Mesenchymal stem cell (in vitro differentiated cells and primary cell): ENCODE data around the gene TRAF3IP1.

Experiments used
- DNase-seq: peaks from one replicate; pipeline ENCODE4 v3.0.0-alpha.2; 2013
- H2AFZ ChIP-seq: one replicate; pipeline ENCODE4 v1.6.1; 2013; ENCODE audit warnings: low read depth, mild to moderate bottlenecking, control low read depth, inconsistent platforms, low read length, moderate library complexity
- H2AK5ac ChIP-seq: 2 replicates; pipeline ENCODE4 v1.6.1; 2013; ENCODE audit warnings: low read length, moderate library complexity, mild to moderate bottlenecking, inconsistent platforms; ENCODE audit not compliant: severe bottlenecking
- H2BK120ac ChIP-seq: one replicate; pipeline ENCODE4 v1.6.1; 2013; ENCODE audit warnings: low read depth, mild to moderate bottlenecking, inconsistent platforms, low read length, moderate library complexity
- H2BK12ac ChIP-seq, 2 experiments: one replicate each; pipeline ENCODE4 v1.6.1; 2013; ENCODE audit warnings: inconsistent platforms in 2 of 2, low read length in 2 of 2, mild to moderate bottlenecking in 2 of 2, moderate library complexity in 2 of 2, control low read depth in 1 of 2
- H2BK15ac ChIP-seq: one replicate; pipeline ENCODE4 v1.6.1; 2013; ENCODE audit warnings: mild to moderate bottlenecking, low read depth, inconsistent platforms; ENCODE audit not compliant: poor library complexity, severe bottlenecking
- H2BK5ac ChIP-seq: 2 replicates; pipeline ENCODE4 v1.6.1; 2013; ENCODE audit warnings: low read depth, mild to moderate bottlenecking, low read length, control low read depth, inconsistent platforms; ENCODE audit not compliant: poor library complexity, severe bottlenecking
- H3K14ac ChIP-seq, 2 experiments: one replicate each; pipeline ENCODE4 v1.6.1; 2013; ENCODE audit warnings: inconsistent platforms in 2 of 2, low read length in 2 of 2, control low read depth in 1 of 2, mild to moderate bottlenecking in 1 of 2, moderate library complexity in 1 of 2
- H3K18ac ChIP-seq, 2 experiments: one replicate each; pipeline ENCODE4 v1.6.1; 2013; ENCODE audit warnings: inconsistent platforms in 2 of 2, low read length in 2 of 2, control low read depth in 1 of 2, low read depth in 1 of 2, mild to moderate bottlenecking in 1 of 2
- H3K23ac ChIP-seq, 2 experiments: one replicate each; pipeline ENCODE4 v1.6.1; 2013; ENCODE audit warnings: inconsistent platforms in 2 of 2, low read length in 2 of 2, mild to moderate bottlenecking in 2 of 2, moderate library complexity in 2 of 2, control low read depth in 1 of 2
- H3K27ac ChIP-seq: 2 replicates; pipeline ENCODE4 v1.5.1; 2013; ENCODE audit warnings: mild to moderate bottlenecking, moderate library complexity, low read length, control low read depth, inconsistent platforms; ENCODE audit not compliant: poor library complexity, severe bottlenecking
- H3K27me3 ChIP-seq, 2 experiments: 2 replicates each; pipeline versions ENCODE4 v1.6.1 to v1.7.0; 2013; ENCODE audit warnings: low read length in 2 of 2, mild to moderate bottlenecking in 2 of 2, moderate library complexity in 2 of 2, control low read depth in 1 of 2, inconsistent platforms in 1 of 2; ENCODE audit not compliant: control insufficient read depth in 1 of 2, insufficient read depth in 1 of 2
- H3K36me3 ChIP-seq, 2 experiments: 2 replicates each; pipeline versions ENCODE4 v1.6.1 to v1.7.0; 2013; ENCODE audit warnings: low read length in 2 of 2, control low read depth in 1 of 2, inconsistent platforms in 1 of 2, low read depth in 1 of 2, mild to moderate bottlenecking in 1 of 2; ENCODE audit not compliant: insufficient read depth in 2 of 2, control insufficient read depth in 1 of 2
- H3K4ac ChIP-seq, 2 experiments: one replicate each; pipeline ENCODE4 v1.6.1; 2013; ENCODE audit warnings: inconsistent platforms in 2 of 2, low read length in 2 of 2, mild to moderate bottlenecking in 2 of 2, moderate library complexity in 2 of 2, control low read depth in 1 of 2, low read depth in 1 of 2
- H3K4me1 ChIP-seq: 2 replicates; pipeline ENCODE4 v1.6.1; 2013; ENCODE audit warnings: low read depth, low read length, control low read depth; ENCODE audit not compliant: control insufficient read depth, insufficient read depth
- H3K4me2 ChIP-seq: 2 replicates; pipeline ENCODE4 v1.6.1; 2013; ENCODE audit warnings: low read length, mild to moderate bottlenecking, inconsistent platforms; ENCODE audit not compliant: poor library complexity, severe bottlenecking
- H3K4me3 ChIP-seq, 2 experiments: 2 replicates each; pipeline versions ENCODE4 v1.5.1 to v1.7.0; 2013; ENCODE audit warnings: low read length in 2 of 2, mild to moderate bottlenecking in 2 of 2, control low read depth in 1 of 2, low read depth in 1 of 2; ENCODE audit not compliant: insufficient read depth in 1 of 2
- H3K79me1 ChIP-seq: replicated peaks from 2 replicates; pipeline ENCODE4 v1.6.1; 2013; ENCODE audit warnings: mild to moderate bottlenecking, control low read depth, low read length, inconsistent platforms; ENCODE audit not compliant: poor library complexity, severe bottlenecking
- H3K9ac ChIP-seq: 2 replicates; pipeline ENCODE4 v1.7.0; 2013; ENCODE audit warnings: mild to moderate bottlenecking, low read length, moderate library complexity
- H3K9me3 ChIP-seq: 2 replicates; pipeline ENCODE4 v1.7.0; 2013; ENCODE audit warnings: mild to moderate bottlenecking, low read length; ENCODE audit not compliant: control insufficient read depth
- H4K8ac ChIP-seq: one replicate; pipeline ENCODE4 v1.6.1; 2013; ENCODE audit warnings: inconsistent platforms, mild to moderate bottlenecking, low read length, moderate library complexity
- H4K91ac ChIP-seq: one replicate; pipeline ENCODE4 v1.6.1; 2013; ENCODE audit warnings: mild to moderate bottlenecking, low read length, inconsistent platforms
- WGBS: methylation state at CpG from one replicate; pipeline ENCODE4 v1.1.7; 2013; ENCODE audit warnings: mixed read lengths; 5-methylcytosine and 5-hydroxymethylcytosine counted together

TRAF3IP1 gene

DNA sequence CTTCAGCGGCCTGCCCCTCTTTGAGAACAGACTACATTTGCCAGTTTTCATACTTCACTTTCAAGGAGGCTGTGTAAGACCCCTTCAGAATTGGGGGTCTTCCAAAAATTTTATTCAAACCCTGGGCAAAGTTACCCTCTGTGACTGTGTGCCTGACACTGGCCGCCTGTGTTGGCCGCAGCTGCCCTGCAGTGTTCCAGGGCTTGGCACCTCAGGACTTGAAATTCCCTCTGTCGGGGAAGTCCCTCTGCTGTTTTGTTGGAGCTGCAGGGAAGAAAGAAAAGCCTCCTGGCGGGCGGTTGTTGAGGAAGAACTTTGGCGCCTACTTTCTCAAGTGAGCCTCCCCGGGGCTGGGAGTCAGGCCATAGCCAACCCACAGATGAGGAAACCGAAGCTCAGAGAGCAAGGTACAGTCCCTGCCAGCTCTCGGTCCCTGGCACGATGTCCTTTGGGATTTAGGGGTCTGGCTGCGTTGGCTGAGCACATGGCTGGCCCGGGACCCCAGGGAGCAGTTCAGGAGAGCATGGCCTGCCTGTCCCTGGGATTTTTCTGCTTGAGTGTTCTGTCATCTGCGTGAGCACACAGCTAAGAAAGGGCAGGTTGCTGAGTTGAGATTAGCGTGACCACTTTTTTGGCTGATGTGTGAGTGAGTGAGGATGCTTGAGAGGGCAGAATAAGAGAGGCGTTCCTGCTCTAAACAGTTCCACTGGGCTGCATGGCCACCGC is 88.5 kb downstream of the TRAF3IP1 start:
- no peaks in the 10 kb centered on the region for H3K9me3 ChIP-seq
- no peak overlapping the region for H3K27ac ChIP-seq
- no peak overlapping the region for H3K4me3 ChIP-seq
- H2AFZ ChIP-seq = no peak overlapping the region
- no peak overlapping the region for H4K8ac ChIP-seq
- H4K91ac ChIP-seq = no peak overlapping the region
- H2BK15ac ChIP-seq = no peak overlapping the region
- no peak overlapping the region for H3K9ac ChIP-seq
- DNase-seq = no peak
- peaks cover 2% of the 10 kb centered on the region for H3K79me1 ChIP-seq
- H3K18ac ChIP-seq = no peak overlapping the region
- no peak overlapping the region for H2BK5ac ChIP-seq
- peaks cover 8% of the 10 kb centered on the region for H3K4me1 ChIP-seq
- no peak overlapping the region for H3K4ac ChIP-seq
- H3K36me3 ChIP-seq = peaks cover 7 to 37% of the 10 kb centered on the region in 2 experiments
- no peaks in the 10 kb centered on the region for H3K27me3 ChIP-seq
- H2AK5ac ChIP-seq = no peak overlapping the region
- H2BK120ac ChIP-seq = no peak overlapping the region
- H3K4me2 ChIP-seq = no peak overlapping the region
- H2BK12ac ChIP-seq = no peak overlapping the region
- no peak overlapping the region for H3K14ac ChIP-seq
- 90% methylated on average over 17 of the region's 17 CpGs for WGBS
- no peak overlapping the region for H3K23ac ChIP-seq

DNA sequence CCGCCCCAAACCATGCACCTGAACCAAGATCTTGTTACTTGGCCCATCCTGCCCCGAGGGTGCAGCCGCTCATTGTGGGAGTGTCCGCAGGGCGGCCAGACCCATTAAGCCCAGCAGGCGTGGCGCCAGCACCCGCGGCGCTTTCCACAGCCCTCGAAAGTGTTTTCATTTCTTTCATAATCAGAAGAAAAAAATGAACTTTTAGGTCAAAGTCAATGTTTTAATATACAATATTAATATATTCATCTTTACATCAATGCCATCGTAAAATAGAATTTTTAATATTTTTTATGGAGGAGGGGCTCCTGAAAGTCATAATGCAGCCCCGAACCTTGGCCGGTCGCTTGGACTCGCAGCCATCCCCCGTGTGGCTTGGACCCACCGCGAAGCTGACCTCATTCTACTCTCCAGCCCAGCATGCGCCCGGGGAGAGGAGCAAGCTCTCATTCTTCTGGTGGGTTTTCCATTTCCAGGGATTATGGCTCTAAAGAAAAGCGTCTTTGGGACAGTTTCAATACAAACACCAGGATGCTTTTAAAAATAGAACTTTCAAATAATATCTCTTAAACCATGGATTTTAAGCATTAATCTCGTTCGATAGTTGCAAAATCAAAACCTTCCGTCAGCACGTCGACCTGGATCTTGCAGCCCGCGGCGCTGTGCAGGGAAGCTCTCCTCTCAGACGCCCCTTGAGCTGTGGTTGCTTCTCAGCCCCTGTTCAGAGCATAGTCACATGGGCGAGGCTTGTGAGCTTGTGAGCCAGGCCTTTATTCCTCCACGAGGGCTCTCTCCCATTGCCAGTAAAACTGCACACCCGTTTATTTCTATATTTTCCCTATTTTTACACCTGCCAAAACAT is 89.3 kb downstream of the TRAF3IP1 start:
- no peak for DNase-seq
- no peak overlapping the region for H2BK120ac ChIP-seq
- no peak overlapping the region for H2BK15ac ChIP-seq
- no peak overlapping the region for H3K4ac ChIP-seq
- H2BK5ac ChIP-seq = no peak overlapping the region
- no peak overlapping the region for H2AK5ac ChIP-seq
- no peaks in the 10 kb centered on the region for H3K9me3 ChIP-seq
- no peak overlapping the region for H3K14ac ChIP-seq
- H4K8ac ChIP-seq = no peak overlapping the region
- peaks cover 10% of the 10 kb centered on the region for H3K4me1 ChIP-seq
- H4K91ac ChIP-seq = no peak overlapping the region
- H2BK12ac ChIP-seq = no peak overlapping the region
- H3K27me3 ChIP-seq = no peaks in the 10 kb centered on the region
- 97% methylated on average over 25 of the region's 34 CpGs for WGBS
- no peak overlapping the region for H3K4me3 ChIP-seq
- no peak overlapping the region for H3K23ac ChIP-seq
- no peak overlapping the region for H3K9ac ChIP-seq
- H3K36me3 ChIP-seq = peaks cover 3 to 35% of the 10 kb centered on the region in 2 experiments
- no peak overlapping the region for H3K18ac ChIP-seq
- H3K4me2 ChIP-seq = no peak overlapping the region
- no peak overlapping the region for H3K27ac ChIP-seq
- H3K79me1 ChIP-seq = peaks cover under 1% of the 10 kb centered on the region
- no peak overlapping the region for H2AFZ ChIP-seq

DNA sequence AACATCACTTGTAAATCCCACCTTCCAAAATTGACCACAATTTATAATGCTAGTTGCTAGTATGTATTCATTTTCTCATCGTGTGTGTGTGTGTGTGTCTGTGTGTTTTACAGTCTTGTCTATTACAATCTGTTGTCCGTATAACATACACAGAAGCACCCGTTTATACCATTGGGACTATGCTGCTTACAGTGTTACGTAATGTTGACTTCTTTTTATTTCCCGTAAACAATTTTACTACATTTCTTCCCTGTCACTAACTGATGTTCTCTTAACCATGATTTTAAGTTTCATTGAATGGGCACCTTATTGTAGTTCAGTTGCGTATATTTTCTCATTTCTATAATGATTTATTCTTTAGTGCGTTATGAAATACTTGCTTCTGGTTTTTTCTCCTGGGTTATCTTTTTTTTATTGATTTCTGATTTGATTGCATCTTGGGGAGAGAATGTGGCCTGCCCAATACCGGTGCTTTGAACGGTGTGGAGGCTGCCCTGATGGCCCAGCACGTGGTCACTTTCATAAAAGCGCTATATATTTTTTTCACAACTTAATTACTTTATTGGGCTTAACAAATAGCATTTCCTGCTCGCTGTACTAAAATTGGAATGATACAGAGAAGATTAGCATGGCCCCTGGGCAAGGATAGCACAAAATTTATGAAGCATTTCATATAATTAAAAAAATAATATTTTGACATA is 91.9 kb downstream of the TRAF3IP1 start:
- H2BK12ac ChIP-seq = no peak overlapping the region
- H3K18ac ChIP-seq = no peak overlapping the region
- no peak overlapping the region for H2BK5ac ChIP-seq
- no peak overlapping the region for H3K9ac ChIP-seq
- no peaks in the 10 kb centered on the region for H3K27me3 ChIP-seq
- H4K91ac ChIP-seq = no peak overlapping the region
- DNase-seq = no peak
- H2BK15ac ChIP-seq = no peak overlapping the region
- no peak overlapping the region for H2AFZ ChIP-seq
- H3K9me3 ChIP-seq = peaks cover 6% of the 10 kb centered on the region
- no peak overlapping the region for H3K14ac ChIP-seq
- no peak overlapping the region for H3K23ac ChIP-seq
- 90% methylated on average over 8 of the region's 12 CpGs for WGBS
- peaks cover 3 to 25% of the 10 kb centered on the region in 2 experiments for H3K36me3 ChIP-seq
- H3K27ac ChIP-seq = no peak overlapping the region
- H2AK5ac ChIP-seq = no peak overlapping the region
- H3K79me1 ChIP-seq = no peaks in the 10 kb centered on the region
- H3K4ac ChIP-seq = no peak overlapping the region
- no peak overlapping the region for H3K4me3 ChIP-seq
- no peak overlapping the region for H3K4me2 ChIP-seq
- no peak overlapping the region for H4K8ac ChIP-seq
- H2BK120ac ChIP-seq = no peak overlapping the region
- peaks cover 8% of the 10 kb centered on the region for H3K4me1 ChIP-seq

- no peak overlapping the region for H3K4ac ChIP-seq
- no peaks in the 10 kb centered on the region for H3K79me1 ChIP-seq
- no peak for DNase-seq
- no peak overlapping the region for H2BK120ac ChIP-seq
- peaks cover 6% of the 10 kb centered on the region for H3K9me3 ChIP-seq
- no peaks in the 10 kb centered on the region for H3K27me3 ChIP-seq
- no peak overlapping the region for H3K9ac ChIP-seq
- no peak overlapping the region for H3K4me3 ChIP-seq
- H4K91ac ChIP-seq = no peak overlapping the region
- no peak overlapping the region for H3K27ac ChIP-seq
- H3K4me1 ChIP-seq = peaks cover 10% of the 10 kb centered on the region
- H2BK15ac ChIP-seq = no peak overlapping the region
- no peak overlapping the region for H2AFZ ChIP-seq
- peaks cover 0 to 17% of the 10 kb centered on the region in 2 experiments for H3K36me3 ChIP-seq
- H3K14ac ChIP-seq = no peak overlapping the region
- no peak overlapping the region for H4K8ac ChIP-seq
- no peak overlapping the region for H2BK5ac ChIP-seq
- no peak overlapping the region for H2BK12ac ChIP-seq
- 33% methylated on average over 1 of the region's 2 CpGs for WGBS
- no peak overlapping the region for H3K4me2 ChIP-seq
- no peak overlapping the region for H3K18ac ChIP-seq
- no peak overlapping the region for H2AK5ac ChIP-seq
- no peak overlapping the region for H3K23ac ChIP-seq
These were observed 93.0 kb downstream of the TRAF3IP1 start for GRCh38 chr2:238413368-238413767.
